Osteoblast (primary cell): ENCODE data around the gene USP54. TPM values are rescaled to one million over a fixed set of nuclear protein-coding genes. Genes with fewer than 3 reads are reported as not detected.

ENCODE experiments used
- DNase-seq: peaks from one replicate; pipeline ENCODE4 v3.0.0; 2011; ENCODE audit warnings: low spot score, mixed read lengths; ENCODE audit not compliant: insufficient read length; ENCODE audit errors: missing footprints
- H2AFZ ChIP-seq: 2 replicates; pipeline ENCODE4 v1.6.0; 2011; ENCODE audit warnings: mild to moderate bottlenecking, low read length
- H3K27ac ChIP-seq: 2 replicates; pipeline ENCODE4 v1.5.1; 2011; ENCODE audit warnings: mild to moderate bottlenecking, low read depth, low read length, moderate library complexity
- H3K27me3 ChIP-seq: 2 replicates; pipeline ENCODE4 v1.6.0; 2012; ENCODE audit warnings: mild to moderate bottlenecking, control low read depth, inconsistent platforms, low read length, moderate library complexity; ENCODE audit not compliant: insufficient read depth
- H3K36me3 ChIP-seq: 2 replicates; pipeline ENCODE4 v1.5.1; 2011; ENCODE audit warnings: mild to moderate bottlenecking, low read length, control low read depth, moderate library complexity; ENCODE audit not compliant: insufficient read depth
- H3K4me1 ChIP-seq: 2 replicates; pipeline ENCODE4 v1.5.1; 2011; ENCODE audit warnings: mild to moderate bottlenecking, low read length, control low read depth, moderate library complexity; ENCODE audit not compliant: insufficient read depth
- H3K4me2 ChIP-seq: 2 replicates; pipeline ENCODE4 v1.6.0; 2011; ENCODE audit warnings: mild to moderate bottlenecking, low read length; ENCODE audit not compliant: insufficient read depth
- H3K4me3 ChIP-seq: fragments of 200-600 bp; sonication (generic); 3 replicates; pipeline ENCODE4 v1.5.1; 2012; ENCODE audit warnings: mild to moderate bottlenecking, low read length, inconsistent platforms; ENCODE audit not compliant: insufficient read depth
- H3K79me2 ChIP-seq: 2 replicates; pipeline ENCODE4 v1.6.0; 2012; ENCODE audit warnings: mild to moderate bottlenecking, low read length, control low read depth, inconsistent platforms; ENCODE audit not compliant: insufficient read depth
- H3K9me3 ChIP-seq: 2 replicates; pipeline ENCODE4 v1.5.1; 2011; ENCODE audit warnings: low read depth, low read length, control low read depth
- H4K20me1 ChIP-seq: 2 replicates; pipeline ENCODE4 v1.6.0; 2012; ENCODE audit warnings: mild to moderate bottlenecking, low read length, control low read depth; ENCODE audit not compliant: insufficient read depth
- CTCF ChIP-seq: IDR thresholded peaks from 2 replicates; pipeline ENCODE4 v1.5.1; 2011; ENCODE audit warnings: mild to moderate bottlenecking, low read depth, low read length, moderate library complexity; ENCODE audit errors: extremely low read depth
- total RNA-seq: library from RNA; depleted of rRNA; stranded (reverse); fragments of >200 nt; gene quantifications from 2 replicates; pipeline ENCODE4 v1.2.3, GENCODE V29; 2012

USP54 gene
- total RNA-seq, 1 donor, result 25.0 TPM

GRCh38 chr10:73509695-73510094, 81.4 kb downstream of the USP54 start:
- Histone ChIP-seq H4K20me1 (no peaks in the 10 kb centered on the region), H3K79me2 (no peaks in the 10 kb centered on the region), H3K9me3 (no peaks in the 10 kb centered on the region), H2AFZ (no peak overlapping the region), H3K27ac (no peak overlapping the region), H3K27me3 (no peaks in the 10 kb centered on the region), H3K4me1 (peaks cover 4% of the 10 kb centered on the region), H3K36me3 (peaks cover 3% of the 10 kb centered on the region), H3K4me2 (no peak overlapping the region), H3K4me3 (no peak overlapping the region)
- TF ChIP-seq CTCF, result no peak
- DNase-seq, result no peak

- Histone ChIP-seq H2AFZ (no peak overlapping the region), H4K20me1 (no peaks in the 10 kb centered on the region), H3K27me3 (no peaks in the 10 kb centered on the region), H3K79me2 (no peaks in the 10 kb centered on the region), H3K36me3 (peaks cover 11% of the 10 kb centered on the region), H3K9me3 (no peaks in the 10 kb centered on the region), H3K4me2 (peak overlapping the region; percentile 56), H3K4me3 (no peak overlapping the region), H3K4me1 (peaks cover 9% of the 10 kb centered on the region), H3K27ac (peak overlapping the region; percentile 39)
- DNase-seq, result no peak
- TF ChIP-seq CTCF, result no peak
Measured at GRCh38 chr10:73506491-73506890, 84.7 kb downstream of the USP54 start.

- no peak for DNase-seq
- no peaks in the 10 kb centered on the region for H3K9me3 ChIP-seq
- no peak for TF ChIP-seq CTCF
- peak overlapping the region; percentile 56 for H3K4me2 ChIP-seq
- no peak overlapping the region for H3K4me3 ChIP-seq
- no peaks in the 10 kb centered on the region for H4K20me1 ChIP-seq
- no peaks in the 10 kb centered on the region for H3K79me2 ChIP-seq
- peak overlapping the region; percentile 39 for H3K27ac ChIP-seq
- H2AFZ ChIP-seq, result no peak overlapping the region
- peaks cover 11% of the 10 kb centered on the region for H3K4me1 ChIP-seq
- no peaks in the 10 kb centered on the region for H3K27me3 ChIP-seq
- H3K36me3 ChIP-seq, result peaks cover 11% of the 10 kb centered on the region
Measured at GRCh38 chr10:73506074-73506473, 85.1 kb downstream of the USP54 start.

GRCh38 chr10:73503037-73503436, 88.1 kb downstream of the USP54 start:
- DNase-seq, result no peak
- Histone ChIP-seq H3K4me2 (no peak overlapping the region), H3K27ac (no peak overlapping the region), H2AFZ (no peak overlapping the region), H3K4me1 (peaks cover 11% of the 10 kb centered on the region), H3K27me3 (no peaks in the 10 kb centered on the region), H3K36me3 (peaks cover 16% of the 10 kb centered on the region), H3K79me2 (no peaks in the 10 kb centered on the region), H3K4me3 (no peak overlapping the region), H3K9me3 (no peaks in the 10 kb centered on the region), H4K20me1 (no peaks in the 10 kb centered on the region)
- no peak for TF ChIP-seq CTCF
